Stimulated activated CD8-positive, alpha-beta memory T cell treated with anti-CD3 and anti-CD28 coated beads, Interleukin-7, amount 100 ng/mL, for 1 hour (primary cell): ENCODE measurements around the gene IMMP2L.

Source experiments
- DNase-seq, 2 donors: peaks; one replicate each; pipeline ENCODE4 v3.0.0-alpha.2; 2020; ENCODE audit warnings: low read depth in 2 of 2

IMMP2L gene

GRCh38 chr7:111029574-111030251, 532.6 kb downstream of the IMMP2L start:
- no peak for DNase-seq

DNA sequence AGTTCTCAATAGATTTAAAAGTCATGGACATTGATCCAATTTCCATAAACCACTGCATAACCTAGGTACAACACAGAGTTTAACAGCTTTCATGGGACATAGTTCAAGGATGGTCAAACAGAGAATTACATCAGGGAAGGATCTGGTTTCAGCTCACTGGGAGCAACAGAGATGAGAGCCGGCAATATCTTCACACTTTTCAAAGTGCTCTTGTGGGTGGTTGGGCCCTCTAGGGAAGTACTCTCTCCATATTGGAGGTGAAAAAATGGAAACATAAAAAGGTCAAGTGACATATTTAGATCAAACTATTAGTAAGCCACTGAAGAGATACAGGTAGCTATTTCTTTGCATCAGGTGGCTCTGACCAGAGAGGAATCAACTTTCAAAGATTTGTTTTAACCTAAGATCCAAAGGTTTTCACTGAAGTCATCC, 533.1 kb downstream of the IMMP2L start:
- DNase-seq: no peak

- DNase-seq: no peak
Measured at GRCh38 chr7:111027396-111027795, 534.9 kb downstream of the IMMP2L start.

- no peak for DNase-seq
Measured at GRCh38 chr7:111026806-111027205, 535.5 kb downstream of the IMMP2L start.

DNA sequence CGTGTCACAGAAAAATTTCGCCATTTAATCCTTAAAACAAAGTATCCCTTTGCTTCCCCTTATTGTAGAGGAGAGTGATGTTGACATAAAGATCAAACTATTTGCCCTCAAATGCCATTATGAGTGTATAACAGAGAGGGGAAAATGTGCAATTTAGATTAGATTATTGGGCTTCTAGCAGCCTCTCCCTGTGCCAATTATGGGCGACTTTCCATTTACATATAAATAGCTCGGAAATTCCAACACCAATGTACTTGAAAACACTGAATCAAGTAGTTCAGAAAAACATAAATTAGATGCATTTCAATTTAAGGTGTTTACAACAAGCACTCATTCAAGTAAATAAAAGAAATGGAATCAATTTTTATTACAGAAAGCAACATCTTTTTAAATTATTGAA, 535.9 kb downstream of the IMMP2L start:
- DNase-seq: no peak

GRCh38 chr7:111025006-111025405, 537.3 kb downstream of the IMMP2L start:
- DNase-seq: no peak

- no peak for DNase-seq
Measured at GRCh38 chr7:111018960-111019736, 543.1 kb downstream of the IMMP2L start.

- no peak for DNase-seq
Measured at GRCh38 chr7:111018447-111018846, 543.8 kb downstream of the IMMP2L start.

GRCh38 chr7:111014079-111014478, 548.2 kb downstream of the IMMP2L start:
- no peak for DNase-seq

DNA sequence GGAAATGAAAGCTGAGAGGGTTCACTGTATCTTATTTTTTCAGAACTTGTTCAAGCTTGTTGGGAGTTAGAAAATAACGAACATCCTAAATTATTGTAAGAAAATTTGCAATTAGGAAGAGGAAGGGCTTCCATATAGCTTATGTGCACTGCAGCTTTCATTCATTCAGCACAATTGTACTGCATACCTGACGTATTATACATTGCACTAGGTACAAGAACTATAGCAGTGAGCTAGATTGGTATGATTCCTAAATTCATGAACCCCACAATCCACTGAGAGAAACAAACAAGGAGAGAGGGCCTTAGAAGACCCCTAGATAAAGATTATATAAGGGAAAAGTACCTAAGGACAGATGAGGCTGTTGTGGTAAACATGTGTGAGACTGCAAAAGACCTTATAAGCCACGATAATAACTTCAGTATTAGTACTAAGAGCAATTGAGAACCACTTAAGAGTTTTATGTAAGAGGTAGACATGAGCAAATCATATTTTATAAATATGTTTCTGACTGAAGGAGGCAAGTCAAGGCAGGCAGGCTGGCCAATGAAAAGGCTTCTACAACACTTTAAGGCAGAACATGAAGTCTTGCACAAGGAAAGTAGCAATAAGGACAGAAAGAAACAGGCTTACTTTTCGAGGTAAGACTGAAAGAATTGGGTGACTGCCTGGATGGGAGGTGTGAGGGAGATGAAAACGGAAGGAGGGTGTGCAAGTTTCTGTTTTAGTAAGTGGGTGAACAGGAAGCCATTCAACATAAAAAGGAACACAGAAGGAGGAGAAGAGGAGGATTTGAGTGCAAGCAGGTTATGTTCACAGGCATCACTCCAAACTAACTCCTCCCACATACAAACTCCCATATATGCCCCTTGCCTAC, 549.3 kb downstream of the IMMP2L start:
- no peak for DNase-seq

- no peak for DNase-seq
Measured at GRCh38 chr7:111012149-111012548, 550.1 kb downstream of the IMMP2L start.

- no peak for DNase-seq
Measured at GRCh38 chr7:111011520-111011919, 550.8 kb downstream of the IMMP2L start.

DNA sequence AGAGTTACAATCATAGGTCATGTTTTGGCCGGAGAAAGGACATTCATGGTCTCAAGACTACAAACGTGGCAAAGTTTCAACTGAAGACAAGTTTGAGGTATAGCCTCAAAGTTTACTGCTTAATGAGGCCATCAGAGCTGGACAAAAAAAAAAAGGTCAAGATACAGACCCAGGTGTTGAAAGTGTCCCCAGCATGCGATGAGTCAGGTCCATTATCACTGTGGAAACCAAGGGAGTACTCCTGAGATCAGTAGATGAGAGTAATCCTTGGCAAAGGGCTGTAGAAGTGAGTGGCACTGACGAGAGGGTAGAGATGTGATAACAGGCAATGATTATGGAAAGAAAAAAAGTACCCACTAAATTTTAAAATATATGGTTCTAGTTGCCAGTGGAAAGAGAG, 551.5 kb downstream of the IMMP2L start:
- DNase-seq: no peak

DNA sequence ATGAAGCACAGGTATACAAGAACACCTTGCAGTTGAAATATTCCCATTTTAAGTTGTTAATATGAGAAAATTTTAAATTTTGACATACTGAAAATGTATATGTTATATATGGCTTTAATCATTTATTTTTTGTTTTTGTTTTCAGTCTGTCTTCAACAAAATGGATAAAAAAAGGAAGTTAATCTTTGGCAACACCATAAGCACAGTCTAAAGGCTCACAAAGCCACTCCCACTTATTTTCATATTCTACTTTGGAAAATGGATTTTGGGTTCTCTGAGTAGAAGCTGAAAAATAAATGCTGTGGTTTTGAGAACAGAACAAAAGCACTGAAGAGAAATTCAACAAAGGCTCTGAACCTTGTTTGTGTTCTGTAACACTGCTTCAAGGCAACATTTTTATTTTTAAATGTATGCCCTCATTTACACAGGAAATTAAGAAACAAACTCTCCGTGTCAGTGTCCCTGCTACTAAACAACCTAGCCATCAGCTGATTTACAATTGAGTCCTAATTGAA, 552.7 kb downstream of the IMMP2L start:
- DNase-seq: no peak

- DNase-seq: no peak
Measured at GRCh38 chr7:111006691-111007090, 555.6 kb downstream of the IMMP2L start.

- no peak for DNase-seq
Measured at GRCh38 chr7:111006040-111006439, 556.3 kb downstream of the IMMP2L start.

- no peak for DNase-seq
Measured at GRCh38 chr7:111005445-111005844, 556.8 kb downstream of the IMMP2L start.

DNA sequence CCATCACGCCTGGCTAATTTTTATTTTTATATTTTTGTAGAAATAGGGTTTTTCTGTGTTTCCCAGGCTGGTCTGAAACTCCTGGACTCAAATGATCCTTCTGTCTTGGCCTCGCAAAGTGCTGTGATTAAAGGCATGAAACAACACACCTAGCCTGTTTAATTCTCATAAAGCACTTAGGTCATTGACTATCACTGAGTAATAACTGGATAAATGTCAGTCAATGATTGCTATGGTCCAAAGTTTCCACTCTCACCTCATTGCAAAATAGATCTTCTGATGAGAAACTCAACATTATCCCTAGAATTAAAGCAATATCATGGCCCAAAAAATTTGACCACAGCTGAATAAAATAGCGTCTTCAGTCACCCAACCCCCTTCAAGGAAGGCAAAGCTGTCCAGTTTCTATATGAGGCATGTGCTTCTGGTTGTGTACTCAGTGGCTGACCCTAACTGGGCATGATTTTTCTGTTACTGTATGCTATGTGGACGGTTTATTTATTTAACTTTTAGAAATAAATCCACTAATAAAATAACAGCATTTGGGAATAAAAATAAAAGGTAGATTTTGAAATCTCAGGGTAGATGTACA, 557.9 kb downstream of the IMMP2L start:
- DNase-seq: no peak

- no peak for DNase-seq
Measured at GRCh38 chr7:111003883-111004282, 558.4 kb downstream of the IMMP2L start.

- DNase-seq: no peak
Measured at GRCh38 chr7:110994028-110994967, 568.0 kb downstream of the IMMP2L start.
